Lower leg skin (tissue), 4 donors: Measurements from ENCODE around the gene LEF1. TPM values are rescaled to one million over a fixed set of nuclear protein-coding genes. Genes with fewer than 3 reads are reported as not detected.

Experiments
- DNase-seq, 2 donors: peaks; one replicate each; pipeline ENCODE4 v3.0.0-alpha.2; 2019; ENCODE audit warnings: low spot score in 2 of 2
- H3K4me3 ChIP-seq: fragments of 200-600 bp; sonication (generic); 2 replicates; pipeline ENCODE4 v1.5.1; 2017; ENCODE audit warnings: mild to moderate bottlenecking, low read depth; ENCODE audit not compliant: poor library complexity, severe bottlenecking
- CTCF ChIP-seq, 3 donors: fragments of 450-650 bp; IDR thresholded peaks; one replicate each; pipeline ENCODE4 v1.5.1; 2016; ENCODE audit warnings: antibody characterized with exemption in 3 of 3, mild to moderate bottlenecking in 3 of 3, moderate library complexity in 2 of 3
- POLR2A ChIP-seq, 2 donors: fragments of 450-650 bp; IDR thresholded peaks; one replicate each; pipeline ENCODE4 v1.6.1; 2016 to 2017; ENCODE audit warnings: antibody characterized with exemption in 2 of 2, mild to moderate bottlenecking in 1 of 2, moderate library complexity in 1 of 2
- WGBS, 2 donors: methylation state at CpG; one replicate each; pipeline ENCODE4 v1.1.5; 2018; 5-methylcytosine and 5-hydroxymethylcytosine counted together
- intact Hi-C: fragments of 100-400 bp; cut with DNase I; formaldehyde crosslinking; loops from one replicate; pipeline ENCODE4 v1.15.0; 2023; ENCODE audit warnings: low total_unique reads
- total RNA-seq, 4 donors: library from RNA; depleted of rRNA; stranded (reverse); fragments of >200 nt; gene quantifications; one replicate each; pipeline ENCODE4 v1.1.0, GENCODE V29; 2016

The LEF1 gene
- total RNA-seq, 4 donors from 2014 or later: 1.7 to 17.8 (median 7.8) TPM

GRCh38 chr4:108156391-108156790 lies 12.3 kb downstream of the LEF1 start:
- 88 to 89% methylated on average over 2 of the region's 2 CpGs for WGBS, 2 donors
- intact Hi-C loops: no loop called here
- DNase-seq: no peak
- H3K4me3 ChIP-seq: no peak overlapping the region
- TF ChIP-seq POLR2A (IDR thresholded peaks at IDR 0.05) (no peak), CTCF (IDR thresholded peaks at IDR 0.05) (no peak)

- intact Hi-C loops: no loop called here
- no peak overlapping the region for H3K4me3 ChIP-seq
- TF ChIP-seq CTCF (IDR thresholded peaks at IDR 0.05) (no peak), POLR2A (IDR thresholded peaks at IDR 0.05) (no peak)
- DNase-seq: no peak
- WGBS, 2 donors: 61 to 63% methylated on average over 7 of the region's 7 CpGs
Observed at GRCh38 chr4:108155373-108155772, 13.4 kb downstream of the LEF1 start.

- no peak for DNase-seq
- 70 to 82% methylated on average over 1 of the region's 1 CpG for WGBS, 2 donors
- intact Hi-C loops: no loop called here
- H3K4me3 ChIP-seq: no peak overlapping the region
- no peak for TF ChIP-seq CTCF (IDR thresholded peaks at IDR 0.05)
- no peak for TF ChIP-seq POLR2A (IDR thresholded peaks at IDR 0.05)
Observed at GRCh38 chr4:108152980-108153379, 15.8 kb downstream of the LEF1 start.

- TF ChIP-seq POLR2A (IDR thresholded peaks at IDR 0.05) (no peak), CTCF (IDR thresholded peaks at IDR 0.05) (no peak)
- H3K4me3 ChIP-seq: no peak overlapping the region
- no peak for DNase-seq
- 60 to 66% methylated on average over 3 of the region's 3 CpGs for WGBS, 2 donors
- intact Hi-C loops: no loop called here
Observed at GRCh38 chr4:108149588-108150380, 18.9 kb downstream of the LEF1 start.

DNA sequence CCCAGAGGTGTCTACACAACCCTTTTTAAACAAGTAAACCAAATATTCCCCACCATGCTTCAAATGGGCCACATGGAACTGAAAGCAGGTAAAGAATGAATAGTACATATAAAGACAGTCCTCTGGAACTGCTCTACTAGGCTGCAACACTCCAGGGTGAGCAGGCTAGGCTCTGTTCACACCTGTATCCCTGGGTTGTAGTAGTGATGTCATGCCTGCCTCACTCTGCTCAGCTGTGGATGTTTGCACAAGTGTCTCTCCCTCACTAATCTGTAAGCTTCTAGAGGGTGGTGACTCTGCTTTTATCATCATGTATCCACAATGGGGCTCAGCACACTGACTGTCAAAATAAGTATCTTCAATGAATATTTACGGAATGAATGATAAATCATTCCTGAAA lies 20.4 kb downstream of the LEF1 start:
- no peak for DNase-seq
- H3K4me3 ChIP-seq: no peak overlapping the region
- intact Hi-C loops: no loop called here
- 95 to 96% methylated on average over 1 of the region's 1 CpG for WGBS, 2 donors
- TF ChIP-seq CTCF (IDR thresholded peaks at IDR 0.05) (no peak), POLR2A (IDR thresholded peaks at IDR 0.05) (no peak)

- 73 to 74% methylated on average over 5 of the region's 5 CpGs for WGBS, 2 donors
- intact Hi-C loops: no loop called here
- DNase-seq: no peak
- TF ChIP-seq CTCF (IDR thresholded peaks at IDR 0.05) (no peak), POLR2A (IDR thresholded peaks at IDR 0.05) (no peak)
- H3K4me3 ChIP-seq: no peak overlapping the region
Observed at GRCh38 chr4:108146819-108147218, 21.9 kb downstream of the LEF1 start.
